SJSA1 (cell line): Measurements from ENCODE around the gene CERS6. TPM values are rescaled to one million over a fixed set of nuclear protein-coding genes. Genes with fewer than 3 reads are reported as not detected.

Experiments
- DNase-seq, 2 experiments: peaks; one replicate each; pipeline ENCODE4 v3.0.0-alpha.2; 2015 to 2020; ENCODE audit warnings: low spot score in 2 of 2, low read depth in 1 of 2
- H3K27ac ChIP-seq: fragments of 250-450 bp; sonication (Bioruptor Pico); 2 replicates; pipeline ENCODE4 v1.5.1; 2020; ENCODE audit warnings: mild to moderate bottlenecking, moderate library complexity
- H3K27me3 ChIP-seq: fragments of 250-450 bp; sonication (Bioruptor Pico); replicated peaks from 2 replicates; pipeline ENCODE4 v1.5.1; 2020; ENCODE audit warnings: mild to moderate bottlenecking, moderate library complexity
- H3K36me3 ChIP-seq: fragments of 250-450 bp; sonication (Bioruptor Pico); 2 replicates; pipeline ENCODE4 v1.5.1; 2020; ENCODE audit warnings: mild to moderate bottlenecking
- H3K4me1 ChIP-seq: fragments of 250-450 bp; sonication (Bioruptor Pico); replicated peaks from 2 replicates; pipeline ENCODE4 v1.6.1; 2021; ENCODE audit warnings: mild to moderate bottlenecking
- H3K4me3 ChIP-seq: fragments of 250-450 bp; sonication (Bioruptor Pico); 2 replicates; pipeline ENCODE4 v1.5.1; 2020; ENCODE audit warnings: mild to moderate bottlenecking
- H3K9me3 ChIP-seq: fragments of 250-450 bp; sonication (Bioruptor Pico); replicated peaks from 2 replicates; pipeline ENCODE4 v1.5.1; 2020; ENCODE audit warnings: mild to moderate bottlenecking
- total RNA-seq: library from RNA; depleted of rRNA; stranded (reverse); fragments of >200 nt; shearing (Covaris generic); gene quantifications from 2 replicates; pipeline ENCODE4 v1.2.3, GENCODE V29; 2014

The CERS6 gene
- total RNA-seq, 1 experiment from 2014 or later: 43.7 TPM

DNA sequence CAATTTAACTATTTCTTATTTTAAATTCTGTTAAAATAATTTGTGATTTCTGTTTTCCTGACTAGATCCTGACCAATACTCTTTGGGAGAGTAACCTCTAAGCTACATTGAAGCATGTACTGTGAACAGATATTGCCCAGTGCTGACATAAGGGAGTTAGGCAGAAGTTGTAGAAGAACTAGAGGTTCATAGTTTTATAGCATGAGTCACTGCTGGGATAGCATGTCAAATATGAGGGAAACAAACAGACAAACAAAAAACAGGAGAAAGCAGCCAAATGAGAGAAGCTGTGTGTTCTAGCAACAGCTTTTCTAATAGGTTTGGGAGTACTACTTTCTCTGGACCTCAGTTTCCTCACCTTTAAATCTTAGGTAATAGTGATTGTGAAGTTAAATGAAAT is 72.4 kb downstream of the CERS6 start:
- Histone ChIP-seq H3K9me3 (no peaks in the 10 kb centered on the region), H3K4me1 (peaks cover 55% of the 10 kb centered on the region), H3K27ac (peak overlapping the region; percentile 49), H3K4me3 (no peak overlapping the region), H3K36me3 (no peaks in the 10 kb centered on the region), H3K27me3 (no peaks in the 10 kb centered on the region)
- DNase-seq: peak in 1 of 2 experiments; percentile 59

DNA sequence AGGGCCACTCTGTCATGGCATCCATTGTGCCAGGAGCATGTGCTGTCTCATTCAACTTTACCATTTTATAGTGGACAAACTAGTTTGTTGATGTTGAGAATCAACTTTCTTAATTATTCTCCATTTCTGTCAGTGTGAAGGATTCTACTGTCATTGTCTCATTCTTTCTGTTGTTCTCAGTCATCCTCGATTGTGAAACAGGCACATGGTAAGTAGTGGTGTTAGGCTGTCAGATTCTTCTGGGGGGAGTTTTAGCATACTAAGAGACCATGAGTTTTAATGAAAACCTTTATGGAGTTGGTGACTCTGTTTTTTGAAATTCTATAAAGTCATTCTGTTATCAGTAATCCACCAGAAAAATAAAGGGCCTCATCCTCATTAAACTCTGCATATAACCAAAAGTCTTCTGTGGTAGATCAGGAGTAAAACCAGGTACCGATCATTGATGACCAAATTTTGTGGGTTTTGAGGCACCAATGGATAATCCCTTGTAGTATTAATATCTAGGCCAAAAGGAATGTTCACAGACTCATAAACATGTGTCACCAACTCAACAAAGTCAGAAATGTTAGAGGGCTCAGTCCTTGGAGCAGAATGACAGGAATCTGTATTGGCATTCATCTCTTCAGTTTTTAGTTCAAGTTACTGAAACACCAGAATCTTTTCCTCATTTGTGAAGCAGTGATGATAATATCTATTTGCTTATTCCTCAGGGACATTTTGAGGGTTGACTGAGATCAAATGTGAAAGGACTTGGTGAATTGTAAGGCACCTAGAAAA is 73.2 kb downstream of the CERS6 start:
- Histone ChIP-seq H3K4me1 (peaks cover 55% of the 10 kb centered on the region), H3K4me3 (no peak overlapping the region)

DNA sequence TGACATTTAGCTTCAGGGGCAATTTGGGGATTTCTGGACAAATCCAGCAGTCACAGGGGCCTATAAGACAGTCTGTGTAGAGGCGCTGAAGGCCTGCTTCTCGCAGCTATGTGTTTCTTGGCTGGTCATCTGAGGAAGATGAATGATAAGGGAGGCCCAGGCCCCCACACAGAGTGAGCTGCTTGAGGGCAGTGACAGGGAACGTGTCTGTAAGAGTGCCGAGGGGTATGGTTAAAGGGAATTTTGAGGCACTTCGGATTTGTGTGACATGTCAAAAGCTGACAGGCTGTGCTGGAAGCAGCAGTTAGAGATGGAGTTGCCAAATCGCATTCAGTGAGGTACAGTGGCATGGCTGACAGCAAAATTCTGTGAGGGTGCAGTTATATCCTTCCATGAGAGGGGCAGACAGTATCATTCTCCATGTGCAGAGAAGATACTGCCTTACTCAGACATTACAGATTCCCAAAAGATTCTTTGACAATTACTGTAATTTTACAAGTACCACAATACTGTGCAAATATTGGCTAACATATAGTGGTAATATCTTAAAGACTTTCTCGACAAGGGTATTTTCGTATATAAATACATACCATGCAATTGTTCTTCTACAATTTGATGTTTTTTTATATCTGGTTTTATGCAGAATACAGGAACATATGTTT is 74.0 kb downstream of the CERS6 start:
- Histone ChIP-seq H3K27me3 (no peaks in the 10 kb centered on the region), H3K4me3 (no peak overlapping the region), H3K36me3 (no peaks in the 10 kb centered on the region), H3K4me1 (peaks cover 55% of the 10 kb centered on the region), H3K9me3 (no peaks in the 10 kb centered on the region), H3K27ac (peak overlapping the region; percentile 49; the same call in 1 of the 2 replicates)
- peak in 1 of 2 experiments; percentile 15 for DNase-seq

More for the DNA sequence above, 73.2 kb downstream of the CERS6 start:
- H3K27me3 ChIP-seq: no peaks in the 10 kb centered on the region
- no peaks in the 10 kb centered on the region for H3K9me3 ChIP-seq
- peak overlapping the region; percentile 49 for H3K27ac ChIP-seq
- DNase-seq: peak in 1 of 2 experiments; percentile 8
- H3K36me3 ChIP-seq: no peaks in the 10 kb centered on the region

DNA sequence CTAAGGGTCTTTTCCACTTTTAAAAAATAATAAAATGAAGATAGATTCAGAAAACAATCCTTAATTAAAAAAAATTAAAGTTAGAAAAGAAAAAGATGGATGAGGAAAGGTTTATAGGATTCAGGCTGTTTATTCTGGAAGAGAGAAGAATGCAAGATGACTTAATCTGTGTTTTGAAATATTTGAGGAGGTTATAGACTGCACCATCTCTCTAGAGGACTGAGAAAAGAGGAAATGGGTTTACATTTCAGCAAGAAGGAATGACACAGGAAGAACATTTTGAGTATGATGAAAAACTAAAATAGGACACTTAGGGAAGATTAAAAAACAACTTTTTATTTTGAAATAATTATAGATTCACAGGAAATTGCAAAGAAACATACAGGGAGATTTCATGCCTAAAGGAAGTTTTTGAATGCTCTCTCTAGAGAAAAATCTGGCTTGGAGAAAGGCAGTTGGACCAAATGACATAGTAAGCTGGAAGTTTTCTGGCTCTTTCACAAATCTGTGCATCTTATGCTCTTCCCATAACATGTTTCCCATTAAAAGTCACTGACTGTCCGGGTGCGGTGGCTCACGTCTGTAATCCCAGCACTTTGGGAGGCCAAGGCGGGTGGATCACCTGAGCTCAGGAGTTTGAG is 75.0 kb downstream of the CERS6 start:
- H3K36me3 ChIP-seq: no peaks in the 10 kb centered on the region
- peaks cover 51% of the 10 kb centered on the region for H3K4me1 ChIP-seq
- no peaks in the 10 kb centered on the region for H3K27me3 ChIP-seq
- no peak overlapping the region for H3K4me3 ChIP-seq
- H3K9me3 ChIP-seq: no peaks in the 10 kb centered on the region
- no peak overlapping the region for H3K27ac ChIP-seq
- no peak for DNase-seq

DNA sequence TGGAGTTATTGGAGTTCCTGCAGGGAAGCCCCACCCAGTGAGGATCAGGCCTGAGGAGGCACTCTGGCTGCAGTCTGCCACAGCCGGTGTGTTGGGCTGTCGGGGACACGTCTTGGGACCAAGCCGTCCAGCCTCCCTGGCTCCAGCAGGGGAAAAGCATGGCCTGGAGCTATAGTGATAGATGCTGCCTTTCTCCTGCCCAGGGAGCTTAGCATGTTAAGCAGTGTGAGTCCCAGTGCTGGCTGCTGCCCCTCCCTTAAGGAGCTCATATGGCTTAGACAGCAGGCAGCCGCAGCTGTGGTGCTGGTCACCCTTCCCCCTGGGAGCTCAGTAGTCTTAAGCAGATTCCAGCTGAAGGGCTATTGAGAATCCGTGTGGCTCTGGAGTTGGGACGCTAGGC is 78.9 kb downstream of the CERS6 start:
- Histone ChIP-seq H3K9me3 (no peaks in the 10 kb centered on the region), H3K4me1 (peaks cover 37% of the 10 kb centered on the region), H3K27me3 (no peaks in the 10 kb centered on the region), H3K27ac (no peak overlapping the region), H3K36me3 (no peaks in the 10 kb centered on the region), H3K4me3 (no peak overlapping the region)
- no peak for DNase-seq

DNA sequence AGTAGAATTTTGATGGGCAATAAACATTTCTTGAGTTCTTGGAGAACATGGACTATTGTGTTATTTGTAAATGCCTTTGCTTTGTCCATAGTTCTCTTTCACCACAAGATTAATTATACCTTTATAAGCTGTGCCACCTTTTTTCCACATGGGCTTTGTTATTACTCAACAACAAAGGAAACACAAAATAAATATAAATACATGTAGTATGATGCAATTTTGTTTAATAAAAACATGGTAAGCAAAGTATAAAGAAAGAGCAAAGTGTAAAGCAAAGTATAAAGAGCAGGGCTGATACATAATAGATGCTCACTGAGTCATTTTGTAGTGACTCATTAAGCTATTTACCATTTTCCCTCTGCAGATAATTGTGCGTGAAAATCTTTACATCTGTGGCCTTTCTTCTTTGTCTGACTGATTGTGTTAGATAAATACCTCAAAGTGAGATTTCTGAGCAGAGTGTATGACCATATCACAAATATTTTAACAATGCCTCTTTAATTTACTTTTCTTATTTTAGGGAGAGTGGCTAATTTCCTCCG is 80.9 kb downstream of the CERS6 start:
- H3K27me3 ChIP-seq: no peaks in the 10 kb centered on the region
- peaks cover 4% of the 10 kb centered on the region; the same call in 1 of the 2 replicates for H3K9me3 ChIP-seq
- H3K4me3 ChIP-seq: no peak overlapping the region
- peak in 1 of 2 experiments; percentile 41 for DNase-seq
- H3K4me1 ChIP-seq: peaks cover 21% of the 10 kb centered on the region
- H3K27ac ChIP-seq: peak overlapping the region; percentile 19; the same call in 1 of the 2 replicates
- no peaks in the 10 kb centered on the region; the same call in 1 of the 2 replicates for H3K36me3 ChIP-seq

DNA sequence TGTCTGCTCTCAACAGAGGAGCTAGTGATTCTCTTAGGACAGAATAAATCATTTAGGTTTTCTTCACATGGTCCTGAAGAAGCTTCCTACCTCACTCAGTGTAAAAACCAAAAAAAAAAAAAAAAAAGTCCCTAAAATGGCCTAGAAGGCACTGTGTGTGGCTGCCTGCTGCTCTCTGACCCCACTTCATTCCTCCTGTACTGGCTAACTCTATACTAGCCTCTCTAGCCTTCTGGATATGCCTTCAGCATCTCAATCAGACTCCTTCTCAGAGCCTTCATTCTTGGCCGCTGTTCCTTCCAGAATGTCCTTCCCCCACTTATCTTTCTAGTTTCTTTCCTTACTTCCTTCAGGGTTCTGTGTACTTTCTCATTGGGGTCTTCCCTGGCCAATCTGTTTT is 82.1 kb downstream of the CERS6 start:
- no peak for DNase-seq
- Histone ChIP-seq H3K4me3 (no peak overlapping the region), H3K27ac (no peak overlapping the region), H3K4me1 (peaks cover 24% of the 10 kb centered on the region), H3K9me3 (peaks cover 4% of the 10 kb centered on the region; the same call in 1 of the 2 replicates), H3K27me3 (no peaks in the 10 kb centered on the region), H3K36me3 (no peaks in the 10 kb centered on the region; the same call in 1 of the 2 replicates)

DNA sequence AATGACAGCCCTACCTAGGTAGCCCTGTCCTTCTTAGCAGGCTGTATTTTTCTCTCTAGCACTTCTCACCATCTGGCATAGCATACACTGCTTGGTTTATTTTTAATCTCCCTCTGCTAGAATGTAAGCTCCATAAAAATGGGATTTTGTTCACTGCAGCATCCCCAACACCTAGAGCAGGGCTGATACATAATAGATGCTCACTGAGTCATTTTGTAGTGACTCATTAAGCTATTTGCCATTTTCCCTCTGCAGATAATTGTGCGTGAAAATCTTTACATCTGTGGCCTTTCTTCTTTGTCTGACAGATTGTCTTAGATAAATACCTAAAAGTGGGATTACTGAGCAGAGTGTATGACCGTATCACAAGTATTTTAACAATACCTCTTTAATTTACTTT is 82.5 kb downstream of the CERS6 start:
- Histone ChIP-seq H3K27ac (no peak overlapping the region), H3K27me3 (no peaks in the 10 kb centered on the region)
- DNase-seq: no peak

DNA sequence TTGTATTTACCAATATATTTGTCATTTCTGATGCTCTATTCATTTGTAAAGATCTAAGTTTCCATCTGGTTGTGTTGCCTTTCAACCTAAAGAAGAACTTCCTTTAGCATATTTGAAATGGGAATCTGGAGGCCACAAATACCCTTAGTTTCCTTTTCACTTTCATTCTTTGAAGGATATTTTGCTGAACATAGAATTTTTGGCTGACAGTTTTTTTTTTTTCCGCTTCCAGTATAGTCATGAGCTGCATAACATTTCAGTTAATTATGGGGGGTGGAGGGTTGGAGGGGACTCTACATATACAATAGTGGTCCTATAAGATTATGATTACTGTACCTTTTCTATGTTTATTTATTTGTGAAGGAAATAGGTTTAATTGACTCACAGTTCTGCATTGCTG is 83.9 kb downstream of the CERS6 start:
- Histone ChIP-seq H3K27me3 (no peaks in the 10 kb centered on the region), H3K27ac (no peak overlapping the region), H3K4me3 (no peak overlapping the region), H3K4me1 (peaks cover 24% of the 10 kb centered on the region), H3K9me3 (peaks cover 4% of the 10 kb centered on the region; the same call in 1 of the 2 replicates), H3K36me3 (no peaks in the 10 kb centered on the region; the same call in 1 of the 2 replicates)
- DNase-seq: no peak

More for the DNA sequence above, 82.5 kb downstream of the CERS6 start:
- H3K36me3 ChIP-seq: no peaks in the 10 kb centered on the region; the same call in 1 of the 2 replicates
- H3K4me3 ChIP-seq: no peak overlapping the region
- H3K9me3 ChIP-seq: peaks cover 4% of the 10 kb centered on the region; the same call in 1 of the 2 replicates
- peaks cover 24% of the 10 kb centered on the region for H3K4me1 ChIP-seq

DNA sequence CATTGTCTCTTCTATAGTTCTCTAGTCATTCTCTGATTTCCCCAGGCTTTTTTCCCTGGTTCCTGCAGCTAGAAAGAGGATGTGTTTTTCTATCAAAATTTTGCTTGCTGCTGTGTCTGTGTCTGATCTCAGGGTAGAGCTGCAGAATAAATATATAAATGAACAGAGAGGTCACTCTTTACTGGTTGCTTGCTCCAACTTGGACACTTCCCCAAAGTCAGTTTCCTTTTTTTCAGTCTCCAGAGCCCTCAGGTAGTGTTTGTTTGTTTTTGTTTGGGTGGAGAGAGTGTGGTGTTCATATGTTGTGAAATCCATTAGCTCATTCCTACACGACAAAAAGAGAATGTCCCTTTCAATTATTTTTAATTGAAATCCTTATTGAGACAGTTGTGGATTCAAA is 85.8 kb downstream of the CERS6 start:
- H3K4me1 ChIP-seq: peaks cover 33% of the 10 kb centered on the region
- no peaks in the 10 kb centered on the region; the same call in 1 of the 2 replicates for H3K36me3 ChIP-seq
- no peaks in the 10 kb centered on the region for H3K27me3 ChIP-seq
- no peak overlapping the region for H3K27ac ChIP-seq
- H3K9me3 ChIP-seq: peaks cover 4% of the 10 kb centered on the region; the same call in 1 of the 2 replicates
- no peak overlapping the region for H3K4me3 ChIP-seq
- no peak for DNase-seq

DNA sequence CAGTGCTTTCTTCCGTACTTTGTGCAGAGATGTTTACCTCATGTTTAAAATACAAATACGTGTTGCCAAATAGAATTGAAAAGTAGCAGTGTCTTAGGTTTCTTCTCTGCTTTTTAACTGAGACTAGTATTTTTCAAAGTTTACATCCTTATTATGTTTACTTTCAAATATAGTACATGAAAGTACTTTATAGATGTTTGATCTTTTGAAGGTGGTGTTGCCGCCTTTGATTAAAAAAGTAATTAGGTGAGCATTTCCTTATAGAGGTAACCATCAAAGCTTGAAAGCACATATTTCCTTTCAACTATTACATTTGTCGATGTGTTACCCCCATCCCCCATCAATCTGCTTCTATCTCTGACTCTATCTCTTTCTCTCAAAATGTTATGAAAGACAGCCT is 87.0 kb downstream of the CERS6 start:
- Histone ChIP-seq H3K4me3 (no peak overlapping the region), H3K4me1 (peaks cover 22% of the 10 kb centered on the region), H3K9me3 (peaks cover 4% of the 10 kb centered on the region; the same call in 1 of the 2 replicates), H3K36me3 (no peaks in the 10 kb centered on the region; the same call in 1 of the 2 replicates), H3K27ac (no peak overlapping the region), H3K27me3 (no peaks in the 10 kb centered on the region)
- DNase-seq: no peak

DNA sequence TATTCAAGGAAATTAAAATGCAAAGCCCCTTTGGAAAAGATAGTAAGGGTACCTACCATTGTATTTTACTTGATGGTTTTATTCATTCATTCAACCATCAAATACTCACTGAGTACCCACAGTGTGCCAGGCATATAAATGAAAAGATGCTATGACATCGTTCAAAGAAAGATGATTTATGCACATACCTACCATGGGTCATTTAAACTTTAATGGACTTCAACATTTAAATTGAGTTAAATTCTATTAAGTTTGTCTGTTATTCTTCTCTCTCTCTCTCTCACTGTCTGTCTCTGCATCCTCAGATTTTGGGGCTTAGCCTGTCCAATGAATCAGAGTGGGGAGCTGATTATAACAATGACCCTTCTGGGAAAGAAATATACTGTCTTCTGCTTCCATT is 87.9 kb downstream of the CERS6 start:
- no peaks in the 10 kb centered on the region for H3K27me3 ChIP-seq
- no peak overlapping the region for H3K27ac ChIP-seq
- no peak for DNase-seq
- H3K4me1 ChIP-seq: peaks cover 16% of the 10 kb centered on the region
- peaks cover 4% of the 10 kb centered on the region; the same call in 1 of the 2 replicates for H3K9me3 ChIP-seq
- no peak overlapping the region for H3K4me3 ChIP-seq
- no peaks in the 10 kb centered on the region; the same call in 1 of the 2 replicates for H3K36me3 ChIP-seq

DNA sequence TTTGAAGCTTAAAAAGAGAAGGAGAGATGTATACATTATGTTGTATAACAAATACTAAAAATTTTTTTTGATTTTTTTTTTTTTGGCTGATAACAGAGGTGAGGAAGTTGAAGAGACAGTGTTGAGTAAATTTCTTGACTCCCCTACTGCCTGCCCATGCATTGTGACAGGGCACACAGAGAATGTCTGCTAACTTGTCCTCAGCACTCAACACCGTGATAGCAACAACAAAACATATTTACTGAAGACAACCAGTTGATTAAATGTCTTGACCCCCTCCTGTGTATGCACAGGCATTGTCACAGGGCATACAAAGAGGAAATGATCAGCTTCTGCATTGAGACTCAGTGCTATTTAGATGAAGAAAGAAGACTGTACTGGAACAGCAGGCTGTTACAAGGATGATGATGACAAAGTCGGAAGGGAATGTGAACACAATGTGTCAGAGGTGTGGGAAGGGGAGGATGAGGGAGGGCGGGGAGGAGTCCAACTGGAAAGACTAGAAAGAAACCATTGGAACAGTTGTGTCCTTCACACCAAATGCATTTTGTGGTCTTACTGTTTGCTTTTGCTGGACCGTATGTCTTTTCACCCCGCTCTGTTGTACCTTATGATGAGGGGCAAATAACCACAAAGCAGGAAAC is 89.5 kb downstream of the CERS6 start:
- H3K9me3 ChIP-seq: no peaks in the 10 kb centered on the region; the same call in 1 of the 2 replicates
- H3K4me3 ChIP-seq: no peak overlapping the region
- H3K27ac ChIP-seq: peak overlapping the region; percentile 55
- peak; percentile 80 to 82 for DNase-seq
- H3K36me3 ChIP-seq: no peaks in the 10 kb centered on the region; the same call in 1 of the 2 replicates
- no peaks in the 10 kb centered on the region for H3K27me3 ChIP-seq
- peaks cover 16% of the 10 kb centered on the region for H3K4me1 ChIP-seq
